ENCODE results near the gene GALR3.

Gene GALR3

GRCh38 chr22:37808294-37808657 is 14.9 kb upstream of the GALR3 start:
- H3K27ac ChIP-seq (ENCODE audit: extremely low read depth, low read depth, low read length) = no peak overlapping the region; the same call in 1 of the 2 replicates
- H3K4me1 ChIP-seq (ENCODE audit: control insufficient read depth, insufficient read depth, low read length) = peaks cover 6% of the 10 kb centered on the region; the same call in 1 of the 2 replicates
- TF ChIP-seq ZNF335 (tag by site-specific recombination; conservative IDR thresholded peaks at IDR 0.05) (peak; percentile 60; the same call in 1 of the 2 replicates), SCRT2 (tag by site-specific recombination; IDR thresholded peaks at IDR 0.05) (peak; percentile 93), KLF10 (tag by site-specific recombination; IDR thresholded peaks at IDR 0.05) (no peak), ZNF623 (tag by site-specific recombination; IDR thresholded peaks at IDR 0.05) (no peak)
- POLR2A ChIA-PET = interaction anchor here (0.6 to 2.5 kb wide), 25 partner anchors 8 to 1898 kb away, joined by 3 to 28 read pairs (median 5); partner anchors contain the start of genes ANKRD54, C22orf23, EIF3L and GGA1
- CTCF ChIA-PET = interaction anchor here (0.6 to 3.8 kb wide), 10 partner anchors 10 to 241 kb away, joined by 3 to 61 read pairs (median 5); no protein-coding TSS in a partner anchor
- H3K36me3 ChIP-seq (ENCODE audit: control insufficient read depth in 2 of 2, insufficient read depth in 1 of 2, low read length in 2 of 2) = peaks cover 0 to 5% of the 10 kb centered on the region in 2 experiments; a peak in 1 of 3 replicates
- no peaks in the 10 kb centered on the region for H3K9me3 ChIP-seq (ENCODE audit: control insufficient read depth, insufficient read depth, low read depth, low read length)
- H3K4me3 ChIP-seq (ENCODE audit: low read depth, low read length) = peak overlapping the region; percentile 68

- Histone ChIP-seq H3K4me1 (ENCODE audit: control insufficient read depth, insufficient read depth, low read length) (peaks cover 6% of the 10 kb centered on the region; the same call in 1 of the 2 replicates), H3K9me3 (ENCODE audit: control insufficient read depth, insufficient read depth, low read depth, low read length) (no peaks in the 10 kb centered on the region), H3K27ac (ENCODE audit: extremely low read depth, low read depth, low read length) (no peak overlapping the region), H3K4me3 (ENCODE audit: low read depth, low read length) (no peak overlapping the region), H3K36me3 (ENCODE audit: control insufficient read depth in 2 of 2, insufficient read depth in 1 of 2, low read length in 2 of 2) (peaks cover 0 to 12% of the 10 kb centered on the region in 2 experiments; a peak in 2 of 3 replicates)
- no peak for TF ChIP-seq ZNF548 (tag by site-specific recombination; IDR thresholded peaks at IDR 0.05)
- no peak for TF ChIP-seq KLF10 (tag by site-specific recombination; IDR thresholded peaks at IDR 0.05)
- no peak for TF ChIP-seq ZNF280D (tag by site-specific recombination; IDR thresholded peaks at IDR 0.05)
- no peak for TF ChIP-seq GLI4 (tag by site-specific recombination; IDR thresholded peaks at IDR 0.05)
- no peak for TF ChIP-seq TRIM28 (IDR thresholded peaks at IDR 0.05; ENCODE audit: borderline replicate concordance, low read length)
- no peak for TF ChIP-seq ZNF311 (tag by site-specific recombination; IDR thresholded peaks at IDR 0.05; ENCODE audit: borderline replicate concordance)
- TF ChIP-seq, protein P1, sequence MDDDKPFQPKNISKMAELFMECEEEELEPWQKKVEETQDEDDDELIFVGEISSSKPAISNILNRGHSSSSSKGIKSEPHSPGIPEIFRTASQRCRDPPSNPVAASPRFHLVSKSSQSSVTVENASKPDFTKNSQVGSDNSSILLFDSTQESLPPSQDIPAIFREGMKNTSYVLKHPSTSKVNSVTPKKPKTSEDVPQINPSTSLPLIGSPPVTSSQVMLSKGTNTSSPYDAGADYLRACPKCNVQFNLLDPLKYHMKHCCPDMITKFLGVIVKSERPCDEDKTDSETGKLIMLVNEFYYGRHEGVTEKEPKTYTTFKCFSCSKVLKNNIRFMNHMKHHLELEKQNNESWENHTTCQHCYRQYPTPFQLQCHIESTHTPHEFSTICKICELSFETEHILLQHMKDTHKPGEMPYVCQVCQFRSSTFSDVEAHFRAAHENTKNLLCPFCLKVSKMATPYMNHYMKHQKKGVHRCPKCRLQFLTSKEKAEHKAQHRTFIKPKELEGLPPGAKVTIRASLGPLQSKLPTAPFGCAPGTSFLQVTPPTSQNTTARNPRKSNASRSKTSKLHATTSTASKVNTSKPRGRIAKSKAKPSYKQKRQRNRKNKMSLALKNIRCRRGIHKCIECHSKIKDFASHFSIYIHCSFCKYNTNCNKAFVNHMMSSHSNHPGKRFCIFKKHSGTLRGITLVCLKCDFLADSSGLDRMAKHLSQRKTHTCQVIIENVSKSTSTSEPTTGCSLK (tag by site-specific recombination; IDR thresholded peaks at IDR 0.05) = no peak
- TF ChIP-seq, protein P2, sequence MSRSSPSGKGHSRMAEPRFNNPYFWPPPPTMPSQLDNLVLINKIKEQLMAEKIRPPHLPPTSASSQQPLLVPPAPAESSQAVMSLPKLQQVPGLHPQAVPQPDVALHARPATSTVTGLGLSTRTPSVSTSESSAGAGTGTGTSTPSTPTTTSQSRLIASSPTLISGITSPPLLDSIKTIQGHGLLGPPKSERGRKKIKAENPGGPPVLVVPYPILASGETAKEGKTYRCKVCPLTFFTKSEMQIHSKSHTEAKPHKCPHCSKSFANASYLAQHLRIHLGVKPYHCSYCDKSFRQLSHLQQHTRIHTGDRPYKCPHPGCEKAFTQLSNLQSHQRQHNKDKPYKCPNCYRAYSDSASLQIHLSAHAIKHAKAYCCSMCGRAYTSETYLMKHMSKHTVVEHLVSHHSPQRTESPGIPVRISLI (tag by site-specific recombination; IDR thresholded peaks at IDR 0.05) = no peak
- TF ChIP-seq, protein P3, sequence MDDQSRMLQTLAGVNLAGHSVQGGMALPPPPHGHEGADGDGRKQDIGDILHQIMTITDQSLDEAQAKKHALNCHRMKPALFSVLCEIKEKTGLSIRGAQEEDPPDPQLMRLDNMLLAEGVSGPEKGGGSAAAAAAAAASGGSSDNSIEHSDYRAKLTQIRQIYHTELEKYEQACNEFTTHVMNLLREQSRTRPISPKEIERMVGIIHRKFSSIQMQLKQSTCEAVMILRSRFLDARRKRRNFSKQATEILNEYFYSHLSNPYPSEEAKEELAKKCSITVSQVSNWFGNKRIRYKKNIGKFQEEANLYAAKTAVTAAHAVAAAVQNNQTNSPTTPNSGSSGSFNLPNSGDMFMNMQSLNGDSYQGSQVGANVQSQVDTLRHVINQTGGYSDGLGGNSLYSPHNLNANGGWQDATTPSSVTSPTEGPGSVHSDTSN (CRISPR knock-in tag; IDR thresholded peaks at IDR 0.05) = no peak
- no peak for TF ChIP-seq BCL6B (tag by site-specific recombination; IDR thresholded peaks at IDR 0.05)
- TF ChIP-seq YY1 (tag by site-specific recombination; IDR thresholded peaks at IDR 0.05) = no peak
- no peak for TF ChIP-seq ZNF629 (tag by site-specific recombination; IDR thresholded peaks at IDR 0.05)
- no peak for TF ChIP-seq ZNF521 (tag by site-specific recombination; IDR thresholded peaks at IDR 0.05)
- TF ChIP-seq ZNF132 (tag by site-specific recombination; IDR thresholded peaks at IDR 0.05; ENCODE audit: borderline replicate concordance) = no peak
- TF ChIP-seq ZNF658 (tag by site-specific recombination; IDR thresholded peaks at IDR 0.05) = no peak
- no peak for TF ChIP-seq ZNF223 (tag by site-specific recombination; IDR thresholded peaks at IDR 0.05)
- TF ChIP-seq OSR2 (tag by site-specific recombination; IDR thresholded peaks at IDR 0.05) = no peak
- ChIA-PET POLR2A (interaction anchor here (0.9 to 1.9 kb wide), 4 partner anchors 8 to 152 kb away, joined by 5 to 7 read pairs (median 5); partner anchors contain the start of genes ANKRD54 and PDXP), CTCF (interaction anchor here (0.5 to 3.8 kb wide), 5 partner anchors 8 to 156 kb away, joined by 4 to 61 read pairs (median 5); no protein-coding TSS in a partner anchor)
These were observed 13.4 kb upstream of the GALR3 start for GRCh38 chr22:37809672-37810333.

All from HEK293 (cell line).